Suprapubic skin (tissue), 4 donors: Measurements from ENCODE around the gene SPINK1. TPM values are rescaled to one million over a fixed set of nuclear protein-coding genes. Genes with fewer than 3 reads are reported as not detected.
"Not testable (repeated sequence)": the region's sequence is repeated elsewhere in the genome, so short reads cannot be mapped to it uniquely, and the experiment has no call there.

ENCODE experiments used
- DNase-seq, 2 donors: peaks; one replicate each; pipeline ENCODE4 v3.0.0-alpha.2; 2019; ENCODE audit warnings: low spot score in 2 of 2
- H3K27ac ChIP-seq: fragments of 200-600 bp; sonication (generic); one replicate; pipeline ENCODE4 v1.5.1; 2019
- H3K27me3 ChIP-seq: fragments of 200-600 bp; sonication (generic); one replicate; pipeline ENCODE4 v1.5.1; 2019
- H3K36me3 ChIP-seq: fragments of 200-600 bp; sonication (generic); one replicate; pipeline ENCODE4 v1.5.1; 2019
- H3K4me1 ChIP-seq: fragments of 200-600 bp; sonication (generic); one replicate; pipeline ENCODE4 v1.5.1; 2019
- H3K4me3 ChIP-seq: fragments of 200-600 bp; sonication (generic); one replicate; pipeline ENCODE4 v1.5.1; 2019; ENCODE audit warnings: mild to moderate bottlenecking
- H3K9me3 ChIP-seq: fragments of 200-600 bp; sonication (generic); one replicate; pipeline ENCODE4 v1.5.1; 2019
- CTCF ChIP-seq, 2 donors: fragments of 200-600 bp in 1 of 2; fragments of 450-650 bp in 1 of 2; sonication (generic) in 1 of 2; IDR thresholded peaks; one replicate each; pipeline ENCODE4 v1.5.1; 2016 to 2019; ENCODE audit warnings: antibody characterized with exemption in 2 of 2, mild to moderate bottlenecking in 1 of 2, moderate library complexity in 1 of 2
- EP300 ChIP-seq: sonication (generic); formaldehyde crosslinking; IDR thresholded peaks from one replicate; pipeline ENCODE4 v1.6.1; 2017; ENCODE audit warnings: antibody characterized with exemption
- POLR2A ChIP-seq, 2 donors: fragments of 450-650 bp; IDR thresholded peaks; one replicate each; pipeline ENCODE4 v1.6.1; 2017; ENCODE audit warnings: antibody characterized with exemption in 2 of 2, mild to moderate bottlenecking in 2 of 2, moderate library complexity in 2 of 2
- POLR2AphosphoS5 ChIP-seq, 3 donors: sonication (generic); formaldehyde crosslinking; IDR thresholded peaks; one replicate each; pipeline ENCODE4 v1.6.1; 2017; ENCODE audit warnings: antibody characterized with exemption in 3 of 3
- WGBS: methylation state at CpG from one replicate; pipeline ENCODE4 v1.1.5; 2018; 5-methylcytosine and 5-hydroxymethylcytosine counted together
- total RNA-seq, 4 donors: library from RNA; depleted of rRNA; stranded (reverse); fragments of >200 nt; gene quantifications; one replicate each; pipeline ENCODE4 v1.1.0, GENCODE V29; 2016

Gene SPINK1
- total RNA-seq, 4 donors from 2014 or later = 2.5 to 64.5 TPM; not detected in 2

- Histone ChIP-seq H3K27me3 (no peaks in the 10 kb centered on the region), H3K36me3 (no peaks in the 10 kb centered on the region), H3K4me1 (no peaks in the 10 kb centered on the region), H3K9me3 (no peaks in the 10 kb centered on the region), H3K27ac (no peak overlapping the region), H3K4me3 (no peak overlapping the region)
- TF ChIP-seq POLR2AphosphoS5 (IDR thresholded peaks at IDR 0.05) (no peak), EP300 (no peak), POLR2A (IDR thresholded peaks at IDR 0.05) (no peak), CTCF (IDR thresholded peaks at IDR 0.05) (no peak)
- no peak for DNase-seq
- 49% methylated on average over 2 of the region's 2 CpGs for WGBS
Measured at GRCh38 chr5:147842869-147843268, 11.4 kb upstream of the SPINK1 start.

- H3K4me3 ChIP-seq = no peak overlapping the region
- no peaks in the 10 kb centered on the region for H3K36me3 ChIP-seq
- H3K27me3 ChIP-seq = no peaks in the 10 kb centered on the region
- TF ChIP-seq POLR2AphosphoS5 (IDR thresholded peaks at IDR 0.05) = no peak
- no peak for TF ChIP-seq CTCF (IDR thresholded peaks at IDR 0.05)
- TF ChIP-seq POLR2A (IDR thresholded peaks at IDR 0.05) = no peak
- no peak for TF ChIP-seq EP300
- no peaks in the 10 kb centered on the region for H3K4me1 ChIP-seq
- no peak for DNase-seq
- no peak overlapping the region for H3K27ac ChIP-seq
- 94% methylated on average over 3 of the region's 3 CpGs for WGBS
- H3K9me3 ChIP-seq = no peaks in the 10 kb centered on the region
Measured at GRCh38 chr5:147836439-147836838, 5.0 kb upstream of the SPINK1 start.

GRCh38 chr5:147835386-147835798 is 3.9 kb upstream of the SPINK1 start:
- Histone ChIP-seq H3K27me3 (no peaks in the 10 kb centered on the region), H3K4me1 (no peaks in the 10 kb centered on the region), H3K9me3 (no peaks in the 10 kb centered on the region), H3K27ac (no peak overlapping the region), H3K4me3 (no peak overlapping the region), H3K36me3 (no peaks in the 10 kb centered on the region)
- no peak for DNase-seq
- TF ChIP-seq EP300 = no peak
- no peak for TF ChIP-seq POLR2A (IDR thresholded peaks at IDR 0.05)
- TF ChIP-seq CTCF (IDR thresholded peaks at IDR 0.05) = no peak
- no peak for TF ChIP-seq POLR2AphosphoS5 (IDR thresholded peaks at IDR 0.05)
- WGBS = 68% methylated on average over 2 of the region's 2 CpGs

- H3K27ac ChIP-seq = no peak overlapping the region
- no peak overlapping the region for H3K4me3 ChIP-seq
- DNase-seq = no peak
- no peaks in the 10 kb centered on the region for H3K9me3 ChIP-seq
- WGBS = 56% methylated on average over 1 of the region's 1 CpG
- H3K27me3 ChIP-seq = no peaks in the 10 kb centered on the region
- no peaks in the 10 kb centered on the region for H3K4me1 ChIP-seq
- TF ChIP-seq EP300 = no peak
- TF ChIP-seq CTCF (IDR thresholded peaks at IDR 0.05) = no peak
- TF ChIP-seq POLR2AphosphoS5 (IDR thresholded peaks at IDR 0.05) = no peak
- no peak for TF ChIP-seq POLR2A (IDR thresholded peaks at IDR 0.05)
- no peaks in the 10 kb centered on the region for H3K36me3 ChIP-seq
Measured at GRCh38 chr5:147832541-147832940, 1.1 kb upstream of the SPINK1 start.

GRCh38 chr5:147830035-147830434 is 1.4 kb downstream of the SPINK1 start:
- no peaks in the 10 kb centered on the region for H3K27me3 ChIP-seq
- no peak overlapping the region for H3K27ac ChIP-seq
- no peaks in the 10 kb centered on the region for H3K9me3 ChIP-seq
- no peak for DNase-seq
- TF ChIP-seq POLR2AphosphoS5 (IDR thresholded peaks at IDR 0.05) (no peak), POLR2A (IDR thresholded peaks at IDR 0.05) (no peak)
- no peaks in the 10 kb centered on the region for H3K36me3 ChIP-seq
- H3K4me3 ChIP-seq = no peak overlapping the region
- no peaks in the 10 kb centered on the region for H3K4me1 ChIP-seq

- H3K27me3 ChIP-seq, H3K4me1 ChIP-seq, DNase-seq, H3K27ac ChIP-seq, H3K36me3 ChIP-seq, H3K9me3 ChIP-seq, H3K4me3 ChIP-seq: not testable (repeated sequence)
- 89% methylated on average over 5 of the region's 5 CpGs for WGBS
Measured at GRCh38 chr5:147827017-147827416, 4.5 kb downstream of the SPINK1 start.
